Transverse colon (tissue), 4 donors: ENCODE measurements around the gene RDH12.

ENCODE experiments used
- CTCF ChIP-seq, 5 experiments: fragments of 200-600 bp in 3 of 5; fragments of 450-650 bp in 2 of 5; sonication (generic) in 3 of 5; IDR thresholded peaks; 1 replicate in 2 of 5; 2 replicates in 3 of 5; pipeline ENCODE4 v1.5.1; 2016 to 2017; ENCODE audit warnings: antibody characterized with exemption in 5 of 5, inconsistent platforms in 3 of 5, mild to moderate bottlenecking in 2 of 5, moderate library complexity in 1 of 5
- EP300 ChIP-seq: sonication (generic); formaldehyde crosslinking; IDR thresholded peaks from one replicate; pipeline ENCODE4 v1.6.1; 2017; ENCODE audit warnings: antibody characterized with exemption, low read depth
- POLR2A ChIP-seq: fragments of 450-650 bp; IDR thresholded peaks from one replicate; pipeline ENCODE4 v1.6.1; 2016; ENCODE audit warnings: antibody characterized with exemption, mild to moderate bottlenecking, moderate library complexity
- POLR2AphosphoS5 ChIP-seq, 3 donors: sonication (generic); formaldehyde crosslinking; IDR thresholded peaks; one replicate each; pipeline ENCODE4 v1.6.1; 2016; ENCODE audit warnings: antibody characterized with exemption in 3 of 3

- TF ChIP-seq CTCF (IDR thresholded peaks at IDR 0.05) (no peak), POLR2A (no peak), EP300 (no peak), POLR2AphosphoS5 (IDR thresholded peaks at IDR 0.05) (no peak)
These were observed 3.5 kb downstream of the RDH12 start for GRCh38 chr14:67705211-67705610.
